B cell (primary cell): ENCODE data around the gene TCERG1L. TPM values are rescaled to one million over a fixed set of nuclear protein-coding genes. Genes with fewer than 3 reads are reported as not detected.

Experiments
- ATAC-seq: fragments of 200-7000 bp; cut with Tn5 transposase; one replicate; pipeline ENCODE4 v1.10.0; 2021; ENCODE audit warnings: low read depth, mild to moderate bottlenecking, moderate number of reproducible peaks, moderate library complexity
- CTCF ChIA-PET: fragments of 350-600 bp; sonication (Branson Sonifier 250); formaldehyde crosslinking; loops from one replicate; lab custom pipeline; 2021; ENCODE audit warnings: antibody characterized with exemption, inconsistent platforms; lab: Charles Lee
- POLR2A ChIA-PET: fragments of 350-600 bp; sonication (Branson Sonifier 250); formaldehyde crosslinking; loops from one replicate; lab custom pipeline; 2021; ENCODE audit warnings: antibody characterized with exemption; lab: Charles Lee
- DNase-seq: peaks from one replicate; pipeline ENCODE4 v3.0.0; 2013
- H2AFZ ChIP-seq: 2 replicates; pipeline ENCODE4 v1.6.1; 2012; ENCODE audit warnings: mild to moderate bottlenecking, low read depth, low read length; ENCODE audit not compliant: insufficient read depth, poor library complexity, severe bottlenecking
- H3K27ac ChIP-seq, 2 donors: 1 replicate in 1 of 2; 2 replicates in 1 of 2; pipeline ENCODE4 v1.5.1; 2012 to 2013; ENCODE audit warnings: low read length in 2 of 2, mild to moderate bottlenecking in 2 of 2, moderate library complexity in 1 of 2
- H3K27me3 ChIP-seq, 4 experiments: fragments of 200-600 bp in 1 of 4; sonication (generic) in 1 of 4; replicated peaks in 1 of 4; 1 replicate in 2 of 4; 2 replicates in 2 of 4; pipeline versions ENCODE4 v1.6.1 to v1.7.0; 2013 to 2016; ENCODE audit warnings: low read length in 3 of 4, mild to moderate bottlenecking in 2 of 4, mixed read lengths in 1 of 4, moderate library complexity in 1 of 4; ENCODE audit not compliant: insufficient read depth in 4 of 4, control insufficient read depth in 3 of 4; ENCODE audit errors: control extremely low read depth in 1 of 4
- H3K36me3 ChIP-seq, 2 experiments: replicated peaks in 1 of 2; 1 replicate in 1 of 2; 2 replicates in 1 of 2; pipeline versions ENCODE4 v1.6.1 to v1.7.1; 2013; ENCODE audit warnings: low read length in 1 of 2; ENCODE audit not compliant: insufficient read depth in 2 of 2, control insufficient read depth in 1 of 2; ENCODE audit errors: control extremely low read depth in 1 of 2, extremely low read depth in 1 of 2
- H3K4me1 ChIP-seq, 2 donors: fragments of 200-600 bp in 1 of 2; sonication (generic) in 1 of 2; 1 replicate in 1 of 2; 2 replicates in 1 of 2; pipeline versions ENCODE4 v1.5.1 to v1.6.1; 2013 to 2017; ENCODE audit warnings: low read length in 2 of 2; ENCODE audit not compliant: control insufficient read depth in 2 of 2, insufficient read depth in 2 of 2
- H3K4me2 ChIP-seq: replicated peaks from 2 replicates; pipeline ENCODE3; 2012; ENCODE audit warnings: mild to moderate bottlenecking, low read depth, low read length; ENCODE audit not compliant: poor library complexity, severe bottlenecking
- H3K4me3 ChIP-seq, 5 experiments: fragments of 200-600 bp in 1 of 5; sonication (generic) in 1 of 5; 1 replicate in 3 of 5; 2 replicates in 2 of 5; pipeline versions ENCODE4 v1.5.1 to v1.7.0; 2011 to 2016; ENCODE audit warnings: low read length in 4 of 5, mild to moderate bottlenecking in 4 of 5, low read depth in 2 of 5, control low read depth in 1 of 5, moderate library complexity in 1 of 5; ENCODE audit not compliant: insufficient read depth in 1 of 5; ENCODE audit errors: control extremely low read depth in 1 of 5, extremely low read depth in 1 of 5
- H3K79me2 ChIP-seq: fragments of 200-600 bp; sonication (generic); one replicate; pipeline ENCODE4 v1.6.0; 2016; ENCODE audit warnings: low read length; ENCODE audit not compliant: control insufficient read depth, insufficient read depth
- H3K9ac ChIP-seq: fragments of 200-600 bp; sonication (generic); 2 replicates; pipeline ENCODE4 v1.6.1; 2017; ENCODE audit warnings: mild to moderate bottlenecking, low read length, moderate library complexity
- H3K9me3 ChIP-seq, 3 donors: one replicate each; pipeline versions ENCODE4 v1.6.1 to v1.7.1; 2013; ENCODE audit warnings: low read length in 2 of 3; ENCODE audit not compliant: control insufficient read depth in 2 of 3, insufficient read depth in 1 of 3; ENCODE audit errors: control extremely low read depth in 1 of 3
- H4K20me1 ChIP-seq: 2 replicates; pipeline ENCODE4 v1.6.0; 2012; ENCODE audit warnings: mild to moderate bottlenecking, low read length; ENCODE audit not compliant: insufficient read depth, control insufficient read depth, poor library complexity, severe bottlenecking
- H3K27ac Mint-ChIP-seq: one replicate; pipeline ENCODE4 v1.8.0; 2021; ENCODE audit warnings: mixed read lengths
- H3K27me3 Mint-ChIP-seq: one replicate; pipeline ENCODE4 v1.8.0; 2021; ENCODE audit warnings: mixed read lengths
- H3K4me1 Mint-ChIP-seq: one replicate; pipeline ENCODE4 v1.8.0; 2021; ENCODE audit warnings: mixed read lengths
- H3K4me3 Mint-ChIP-seq: one replicate; pipeline ENCODE4 v1.8.0; 2021; ENCODE audit warnings: mixed read lengths
- H3K9me3 Mint-ChIP-seq: one replicate; pipeline ENCODE4 v1.8.0; 2022; ENCODE audit warnings: mixed read lengths; ENCODE audit not compliant: insufficient read depth
- CTCF ChIP-seq: fragments of 200-600 bp; IDR thresholded peaks from one replicate; pipeline ENCODE4 v1.8.0; 2022; ENCODE audit warnings: antibody characterized with exemption, mild to moderate bottlenecking
- EZH2 ChIP-seq: IDR thresholded peaks from 2 replicates; pipeline ENCODE4 v1.6.1; 2012; ENCODE audit warnings: borderline replicate concordance, low read depth, mild to moderate bottlenecking, moderate library complexity, low read length; ENCODE audit not compliant: insufficient read depth, poor library complexity, severe bottlenecking
- WGBS: methylation state at CpG from one replicate; pipeline ENCODE4 v1.1.5; 2013; ENCODE audit warnings: missing lambda C conversion rate; ENCODE audit not compliant: insufficient coverage; 5-methylcytosine and 5-hydroxymethylcytosine counted together
- intact Hi-C: fragments of 100-400 bp; cut with micrococcal nuclease; formaldehyde crosslinking; loops from one replicate; pipeline ENCODE4 v1.10.0; 2022
- polyA plus RNA-seq: library from polyadenylated mRNA; depleted of rRNA; stranded (reverse); fragments of >200 nt; gene quantifications from 2 replicates; pipeline ENCODE4 v1.2.3, GENCODE V29; 2012
- total RNA-seq, 2 donors: library from RNA; stranded (reverse); fragments of 120-200 nt in 1 of 2; gene quantifications; 1 replicate in 1 of 2; 2 replicates in 1 of 2; pipeline versions ENCODE4 v1.2.3 to v1.2.4, GENCODE V29; 2013 to 2022

Gene TCERG1L
- total and polyA plus RNA-seq, 2 donors (not counting 1 experiment from before 2014, with no cell fraction given) = 0.10 TPM; not detected in 1

GRCh38 chr10:131142517-131143380 lies 168.8 kb downstream of the TCERG1L start:
- Mint-ChIP-seq H3K9me3 (no peaks in the 10 kb centered on the region), H3K4me3 (no peak overlapping the region), H3K27ac (no peak overlapping the region), H3K4me1 (no peaks in the 10 kb centered on the region), H3K27me3 (no peaks in the 10 kb centered on the region)
- Histone ChIP-seq H3K4me1 (no peaks in the 10 kb centered on the region), H3K9ac (no peak overlapping the region), H3K79me2 (no peaks in the 10 kb centered on the region), H2AFZ (no peak overlapping the region), H3K9me3 (peaks cover 0 to 32% (median 0%) of the 10 kb centered on the region in 3 donors), H3K36me3 (no peaks in the 10 kb centered on the region), H4K20me1 (no peaks in the 10 kb centered on the region), H3K4me2 (no peak overlapping the region), H3K27ac (no peak overlapping the region), H3K27me3 (no peaks in the 10 kb centered on the region), H3K4me3 (no peak overlapping the region)
- intact Hi-C loops = no loop called here
- ChIA-PET CTCF (no interaction called here), POLR2A (no interaction called here)
- 78% methylated on average over 16 of the region's 18 CpGs for WGBS
- DNase-seq (no peak), ATAC-seq (no peak)
- no peak for TF ChIP-seq EZH2

GRCh38 chr10:131141645-131142516 lies 169.6 kb downstream of the TCERG1L start:
- POLR2A ChIA-PET = no interaction called here
- no peak overlapping the region for H3K4me2 ChIP-seq
- ATAC-seq (no peak), DNase-seq (no peak)
- no peaks in the 10 kb centered on the region for H3K36me3 ChIP-seq
- H3K9me3 ChIP-seq = peaks cover 0 to 27% (median 0%) of the 10 kb centered on the region in 3 donors
- no peaks in the 10 kb centered on the region for H3K27me3 ChIP-seq
- Mint-ChIP-seq H3K4me3 (no peak overlapping the region), H3K27ac (no peak overlapping the region), H3K27me3 (no peaks in the 10 kb centered on the region), H3K9me3 (no peaks in the 10 kb centered on the region), H3K4me1 (no peaks in the 10 kb centered on the region)
- H4K20me1 ChIP-seq = no peaks in the 10 kb centered on the region
- WGBS = 79% methylated on average over 6 of the region's 15 CpGs
- no peaks in the 10 kb centered on the region for H3K79me2 ChIP-seq
- no peak overlapping the region for H3K27ac ChIP-seq
- TF ChIP-seq CTCF (no peak), EZH2 (no peak)
- no peaks in the 10 kb centered on the region for H3K4me1 ChIP-seq
- CTCF ChIA-PET = no interaction called here
- H3K4me3 ChIP-seq = no peak overlapping the region
- intact Hi-C loops = no loop called here
- H2AFZ ChIP-seq = no peak overlapping the region
- H3K9ac ChIP-seq = no peak overlapping the region
